Ovary (tissue), 9 donors: ENCODE measurements around the gene CEACAM4. TPM values are rescaled to one million over a fixed set of nuclear protein-coding genes. Genes with fewer than 3 reads are reported as not detected.

Experiments
- DNase-seq, 5 donors: peaks; one replicate each; pipeline ENCODE4 v3.0.0-alpha.2; 2019 to 2020
- H3K27ac ChIP-seq, 2 donors: fragments of 200-600 bp; one replicate each; pipeline versions ENCODE4 v1.5.1 to v1.8.0; 2019 to 2022
- H3K27me3 ChIP-seq: fragments of 200-600 bp; one replicate; pipeline ENCODE4 v1.8.0; 2022
- H3K36me3 ChIP-seq: fragments of 200-600 bp; sonication (generic); one replicate; pipeline ENCODE4 v1.5.1; 2019
- H3K4me1 ChIP-seq: one replicate; pipeline ENCODE4 v1.8.1; 2013; ENCODE audit warnings: mild to moderate bottlenecking, moderate library complexity; ENCODE audit not compliant: insufficient read depth
- H3K4me3 ChIP-seq: fragments of 200-600 bp; sonication (generic); one replicate; pipeline ENCODE4 v1.5.1; 2017
- H3K9me3 ChIP-seq, 2 donors: fragments of 200-600 bp in 1 of 2; sonication (generic) in 1 of 2; one replicate each; pipeline versions ENCODE4 v1.5.1 to v1.8.1; 2013 to 2019; ENCODE audit warnings: mild to moderate bottlenecking in 1 of 2, moderate library complexity in 1 of 2
- CTCF ChIP-seq, 3 donors: fragments of 450-650 bp in 2 of 3; fragments of 200-600 bp in 1 of 3; IDR thresholded peaks; one replicate each; pipeline versions ENCODE4 v1.5.1 to v1.8.0; 2016 to 2022; ENCODE audit warnings: antibody characterized with exemption in 3 of 3, mild to moderate bottlenecking in 1 of 3
- EP300 ChIP-seq: sonication (generic); formaldehyde crosslinking; IDR thresholded peaks from one replicate; pipeline ENCODE4 v1.6.1; 2017; ENCODE audit warnings: antibody characterized with exemption
- POLR2A ChIP-seq: fragments of 450-650 bp; IDR thresholded peaks from one replicate; pipeline ENCODE4 v1.6.1; 2017; ENCODE audit warnings: antibody characterized with exemption, mild to moderate bottlenecking, moderate library complexity
- WGBS, 3 donors: extraction: QIAGEN DNeasy Blood & Tissue Kit in 1 of 3; methylation state at CpG; one replicate each; pipeline versions ENCODE4 v1.1.5 to v1.1.7; 2013 to 2017; 5-methylcytosine and 5-hydroxymethylcytosine counted together
- intact Hi-C, 4 donors: fragments of 100-400 bp; cut with DNase I; formaldehyde crosslinking; loops; one replicate each; pipeline versions ENCODE4 v1.11.0 to v1.15.1; 2022 to 2023
- polyA plus RNA-seq, 2 donors: library from polyadenylated mRNA; stranded (reverse); fragments of 200-250 nt in 1 of 2; fragments of 350-450 nt in 1 of 2; fragmentation: Illumina TruSeq in 1 of 2; extraction: RNeasy Lipid Tissue Mini Kit (QIAGEN cat#74804) in 1 of 2; gene quantifications; one replicate each; pipeline ENCODE4 v1.2.3, GENCODE V29; 2013 to 2014
- total RNA-seq, 7 donors: library from RNA; depleted of rRNA in 2 of 7; stranded (reverse); fragments of >200 nt in 2 of 7; fragmentation: NEBNext Ultra II Directional in 3 of 7; extraction: Animal tissue kit (Norgen Biotek cat#: 25700) in 3 of 7; gene quantifications; one replicate each; pipeline versions ENCODE4 v1.1.0 to v1.2.4, GENCODE V29; 2016 to 2023
- donor health status: DM: no; HTN: no; CAD: no; lungs with moderate emphysema.
- donor health status: DM: no; HTN: no; CAD: no.
- donor health status: Bipolar disorder and iron deficiency.
- donor health status: DM: yes; HTN: yes; CAD: no.
- donor health status: DM: no; HTN: no; CAD: no.
- donor health status: DM: yes; HTN: yes; CAD: no.

CEACAM4 gene
- total and polyA plus RNA-seq, 9 donors = 0.18 to 0.74 (median 0.32) TPM; not detected in 4

- no peak for TF ChIP-seq POLR2A
- no peak for TF ChIP-seq CTCF (IDR thresholded peaks at IDR 0.05)
- no peak for TF ChIP-seq EP300
- Histone ChIP-seq H3K27ac (no peak overlapping the region), H3K4me3 (no peak overlapping the region), H3K9me3 (no peaks in the 10 kb centered on the region), H3K36me3 (no peaks in the 10 kb centered on the region), H3K27me3 (no peaks in the 10 kb centered on the region), H3K4me1 (no peaks in the 10 kb centered on the region)
- WGBS, 3 donors = 36 to 59% (median 55%) methylated on average over 6 to 7 of the region's 7 CpGs
- intact Hi-C loops = no loop called here
- DNase-seq = no peak
These were observed 7.8 kb downstream of the CEACAM4 start for GRCh38 chr19:41619018-41619556.

- Histone ChIP-seq H3K36me3 (no peaks in the 10 kb centered on the region), H3K4me1 (no peaks in the 10 kb centered on the region), H3K27me3 (no peaks in the 10 kb centered on the region), H3K9me3 (no peaks in the 10 kb centered on the region), H3K27ac (no peak overlapping the region), H3K4me3 (no peak overlapping the region)
- TF ChIP-seq POLR2A (no peak), CTCF (IDR thresholded peaks at IDR 0.05) (no peak), EP300 (no peak)
- WGBS, 3 donors = 65 to 80% (median 76%) methylated on average over 9 of the region's 9 CpGs
- intact Hi-C loops = no loop called here
- DNase-seq = no peak
These were observed 8.7 kb downstream of the CEACAM4 start for GRCh38 chr19:41617941-41618730.

GRCh38 chr19:41616792-41617621, 9.9 kb downstream of the CEACAM4 start:
- Histone ChIP-seq H3K36me3 (no peaks in the 10 kb centered on the region), H3K4me3 (no peak overlapping the region), H3K27me3 (no peaks in the 10 kb centered on the region), H3K9me3 (no peaks in the 10 kb centered on the region), H3K27ac (no peak overlapping the region), H3K4me1 (no peaks in the 10 kb centered on the region)
- intact Hi-C loops = no loop called here
- WGBS, 3 donors = 34 to 43% (median 40%) methylated on average over 9 of the region's 9 CpGs
- DNase-seq = no peak
- no peak for TF ChIP-seq EP300
- TF ChIP-seq POLR2A = no peak
- TF ChIP-seq CTCF (IDR thresholded peaks at IDR 0.05) = no peak

- Histone ChIP-seq H3K27ac (no peak overlapping the region), H3K9me3 (no peaks in the 10 kb centered on the region), H3K4me1 (no peaks in the 10 kb centered on the region), H3K4me3 (no peak overlapping the region), H3K36me3 (no peaks in the 10 kb centered on the region), H3K27me3 (no peaks in the 10 kb centered on the region)
- WGBS, 3 donors = 74 to 80% (median 77%) methylated on average over 4 of the region's 4 CpGs
- intact Hi-C loops = no loop called here
- no peak for DNase-seq
- TF ChIP-seq CTCF (IDR thresholded peaks at IDR 0.05) (no peak), EP300 (no peak), POLR2A (no peak)
These were observed 11.7 kb downstream of the CEACAM4 start for GRCh38 chr19:41615207-41615606.
